Stimulated activated CD8-positive, alpha-beta memory T cell treated with anti-CD3 and anti-CD28 coated beads, Interleukin-2, amount 100 ng/mL, for 48 hours (primary cell): ENCODE data around the gene MED14.

ENCODE experiments used
- DNase-seq, 2 donors: peaks; one replicate each; pipeline ENCODE4 v3.0.0-alpha.2; 2020; ENCODE audit warnings: low read depth in 2 of 2

The MED14 gene

GRCh38 chrX:40729598-40730584 lies 5.5 kb downstream of the MED14 start:
- DNase-seq: no peak

DNA sequence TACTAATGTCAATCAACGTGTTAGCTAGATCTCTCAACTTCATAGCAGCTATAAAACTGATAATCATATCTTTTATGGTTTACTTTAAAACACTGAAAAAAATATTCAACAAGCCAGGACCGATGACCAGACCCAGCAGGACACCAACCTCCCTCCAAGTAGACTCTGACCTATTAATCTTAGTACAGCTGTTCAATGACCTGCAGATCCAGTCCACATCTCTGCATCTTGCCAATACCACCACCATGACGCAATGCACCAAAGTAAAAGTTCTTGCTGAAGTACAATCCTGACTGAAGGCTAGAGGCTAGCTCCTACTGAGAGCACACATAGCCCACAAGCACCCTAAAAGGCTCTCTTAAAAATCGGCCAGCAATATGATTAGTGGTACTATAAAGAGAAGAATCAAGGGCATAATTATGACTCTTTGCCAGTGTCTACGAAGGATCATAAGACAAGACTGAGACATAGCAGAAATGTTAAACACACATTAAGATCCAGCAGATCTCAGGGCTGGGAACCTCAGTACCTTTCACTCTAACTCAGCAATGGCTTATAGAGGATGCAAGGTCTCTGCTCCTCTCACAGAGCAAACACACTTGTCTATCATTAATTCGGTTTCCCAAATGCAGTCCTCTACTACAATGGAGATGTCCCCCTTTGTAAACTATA lies 7.6 kb downstream of the MED14 start:
- no peak for DNase-seq

- DNase-seq: no peak
Measured at GRCh38 chrX:40727093-40727492, 8.2 kb downstream of the MED14 start.

DNA sequence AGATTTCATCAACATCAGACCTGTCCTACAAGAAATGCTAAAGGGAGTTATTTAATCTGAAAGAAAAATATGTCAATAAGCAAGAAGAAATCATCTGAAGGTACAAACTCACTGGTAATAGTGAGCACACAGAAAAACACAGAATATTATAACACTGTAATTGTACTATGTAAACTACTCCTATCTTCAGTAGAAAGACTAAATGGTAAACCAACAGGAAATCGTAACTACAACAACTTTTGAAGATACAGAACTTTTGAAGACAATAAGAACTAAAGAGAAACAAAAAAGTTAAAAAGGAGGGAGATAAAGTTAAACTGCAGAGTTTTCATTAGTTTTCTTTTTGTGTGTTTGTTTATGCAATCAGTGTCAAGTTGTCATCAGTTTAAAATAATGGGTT lies 12.4 kb downstream of the MED14 start:
- no peak for DNase-seq

DNA sequence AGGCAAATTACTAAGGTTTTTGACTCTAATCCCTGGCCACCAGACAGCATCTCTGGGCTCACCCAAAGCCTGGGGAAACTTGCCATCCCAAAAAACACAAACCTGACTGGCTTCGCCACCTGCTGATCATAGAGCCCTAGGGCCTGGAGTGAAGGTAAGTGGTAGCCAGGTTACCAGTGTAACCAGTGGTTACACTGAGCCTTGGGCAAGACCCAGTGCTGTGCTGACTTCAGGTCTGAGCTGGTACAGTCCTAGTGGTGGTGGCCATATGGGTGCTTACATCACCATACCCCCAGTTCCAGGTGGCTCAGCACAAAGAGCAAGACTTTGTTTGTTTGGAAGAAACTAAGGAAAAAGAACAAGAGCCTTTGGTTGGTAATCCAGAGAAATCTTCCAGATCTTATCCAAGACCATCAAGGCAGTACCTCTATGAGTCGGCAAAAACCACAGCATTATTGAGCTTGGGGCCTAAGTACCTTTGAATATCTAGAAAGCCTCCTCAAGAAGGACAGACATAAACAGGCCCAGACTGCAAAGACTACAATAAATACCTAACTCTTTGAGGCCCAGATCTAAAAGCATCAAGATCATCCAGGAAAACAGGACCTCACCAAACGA lies 13.7 kb downstream of the MED14 start:
- DNase-seq: no peak

GRCh38 chrX:40720792-40721191 lies 14.6 kb downstream of the MED14 start:
- DNase-seq: no peak

GRCh38 chrX:40720339-40720738 lies 15.0 kb downstream of the MED14 start:
- no peak for DNase-seq

- DNase-seq: no peak
Measured at GRCh38 chrX:40719731-40720130, 15.6 kb downstream of the MED14 start.

GRCh38 chrX:40719218-40719617 lies 16.1 kb downstream of the MED14 start:
- DNase-seq: no peak

DNA sequence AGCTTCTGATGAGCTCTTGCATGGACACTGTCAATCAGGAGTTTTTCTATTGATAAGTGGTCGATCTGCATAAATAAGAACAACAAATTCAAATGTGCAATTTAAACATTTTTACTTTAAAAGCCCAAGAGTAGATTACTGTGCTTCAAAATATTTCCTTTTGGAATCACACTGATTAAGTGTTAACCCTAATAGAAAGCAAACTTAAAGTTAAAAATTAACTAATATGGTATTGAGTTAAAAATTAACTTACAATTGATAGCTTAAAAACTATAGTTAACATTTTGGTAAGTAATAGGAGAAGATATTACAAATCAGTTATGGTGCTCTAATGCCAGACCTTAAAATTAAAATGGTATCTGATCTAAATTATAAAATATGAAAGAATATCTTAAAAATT lies 25.9 kb downstream of the MED14 start:
- DNase-seq: no peak

DNA sequence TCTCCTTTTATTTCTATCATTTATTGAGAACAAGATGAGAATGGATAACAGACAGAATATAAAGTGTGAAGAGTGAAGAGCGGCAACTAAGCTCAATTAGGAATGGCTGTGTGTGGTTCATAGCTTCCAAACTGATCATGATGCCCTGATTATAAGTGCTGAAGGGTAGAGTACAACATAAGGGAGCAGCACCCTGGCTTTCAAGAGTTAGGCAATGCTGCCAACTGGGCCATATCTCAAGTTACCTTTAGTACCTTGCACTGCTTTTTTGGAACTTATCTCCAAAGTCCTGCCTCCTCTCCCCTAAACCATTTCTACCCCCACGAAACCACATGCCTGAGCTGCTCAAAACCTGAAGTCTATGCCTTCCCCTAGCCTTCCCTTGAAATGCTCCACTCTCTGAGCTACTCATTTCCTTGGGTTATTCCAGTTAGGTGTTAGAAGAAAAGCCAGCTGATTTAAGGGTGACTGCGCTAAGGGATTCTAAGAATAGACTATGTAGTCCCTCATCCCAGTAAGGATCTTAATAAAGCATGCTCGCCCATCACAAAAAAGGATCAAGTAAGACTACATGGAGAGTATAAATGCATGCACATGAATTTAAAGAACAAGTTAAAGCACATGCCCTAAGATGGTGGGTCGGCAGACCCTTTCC lies 29.6 kb downstream of the MED14 start:
- no peak for DNase-seq

DNA sequence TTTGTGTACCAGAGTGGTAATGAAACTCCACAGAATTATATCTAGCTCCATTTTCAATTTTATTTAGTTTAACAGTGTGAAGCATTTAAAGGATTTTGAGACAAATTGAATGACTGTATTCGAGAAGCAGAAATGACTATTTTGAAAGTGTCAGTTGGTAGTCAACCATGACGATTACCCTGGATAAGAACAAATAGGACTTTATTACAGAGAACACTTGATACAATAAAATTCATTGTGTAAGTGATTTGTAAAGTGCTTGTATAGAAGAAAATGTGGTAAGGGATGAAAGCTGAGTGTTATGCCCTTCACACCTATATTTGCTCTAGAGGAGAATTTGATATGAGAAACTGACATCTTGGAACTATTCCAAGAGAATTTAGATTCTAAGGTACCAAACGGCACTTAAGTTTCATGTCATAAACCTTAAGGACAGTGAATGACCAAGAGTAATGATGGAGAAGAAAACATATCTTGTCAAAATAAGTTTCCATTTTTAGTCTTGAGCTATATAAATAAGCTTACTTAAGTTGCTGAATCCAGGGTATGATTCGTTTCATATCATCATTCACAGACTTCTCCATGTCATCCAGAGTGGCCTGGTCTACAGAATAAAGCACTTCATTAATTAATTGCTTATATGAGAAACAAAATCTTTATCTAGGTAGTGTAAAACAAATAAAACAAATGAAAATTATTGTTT lies 34.6 kb downstream of the MED14 start:
- DNase-seq: no peak

- no peak for DNase-seq
Measured at GRCh38 chrX:40698851-40699250, 36.5 kb downstream of the MED14 start.

GRCh38 chrX:40694802-40695201 lies 40.5 kb downstream of the MED14 start:
- no peak for DNase-seq

- DNase-seq: no peak
Measured at GRCh38 chrX:40688929-40689328, 46.4 kb downstream of the MED14 start.

DNA sequence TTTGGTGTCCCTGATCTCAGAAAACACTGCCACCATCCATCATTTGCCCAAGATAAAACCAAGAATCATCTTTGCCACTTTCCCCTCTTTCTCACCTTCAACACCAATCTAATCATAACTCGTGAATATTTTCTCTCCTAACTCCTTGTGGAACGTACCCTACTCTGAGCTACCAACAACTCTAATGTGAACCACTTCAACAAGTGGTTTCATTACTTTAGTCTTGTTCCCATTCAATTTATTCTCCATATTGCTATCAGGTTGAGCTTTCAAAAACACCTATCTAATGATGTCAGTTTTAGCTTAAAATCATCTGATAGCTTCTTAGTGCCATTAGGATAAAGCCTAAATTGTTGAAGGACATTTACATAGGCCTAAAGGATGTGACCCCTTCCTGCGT lies 48.2 kb downstream of the MED14 start:
- no peak for DNase-seq

DNA sequence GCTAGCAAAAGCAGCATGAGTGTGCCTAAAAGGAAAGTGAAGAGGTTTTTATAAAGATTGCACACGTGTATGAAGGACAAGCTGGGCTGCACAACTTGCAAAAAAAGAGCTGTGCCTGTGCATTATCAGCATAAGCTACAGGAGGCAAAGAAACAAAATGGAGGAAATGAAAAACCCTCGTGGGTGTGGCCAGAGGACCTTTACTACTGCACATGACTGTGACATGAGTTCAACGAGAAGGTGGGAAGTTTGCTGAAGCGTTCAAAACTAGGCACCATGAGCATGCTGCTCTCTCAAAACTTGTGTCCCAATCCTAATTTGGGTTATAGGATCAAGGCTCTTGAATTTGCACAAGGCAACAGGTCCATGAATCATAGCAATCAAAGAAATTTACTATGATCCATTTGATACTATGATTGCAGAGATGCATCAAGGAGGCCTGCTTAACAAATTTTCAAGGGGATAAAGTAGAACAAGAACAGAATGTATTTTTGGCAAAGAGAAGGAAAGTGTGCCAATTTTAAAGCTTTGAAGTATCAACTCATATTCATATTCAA lies 49.9 kb downstream of the MED14 start:
- no peak for DNase-seq

DNA sequence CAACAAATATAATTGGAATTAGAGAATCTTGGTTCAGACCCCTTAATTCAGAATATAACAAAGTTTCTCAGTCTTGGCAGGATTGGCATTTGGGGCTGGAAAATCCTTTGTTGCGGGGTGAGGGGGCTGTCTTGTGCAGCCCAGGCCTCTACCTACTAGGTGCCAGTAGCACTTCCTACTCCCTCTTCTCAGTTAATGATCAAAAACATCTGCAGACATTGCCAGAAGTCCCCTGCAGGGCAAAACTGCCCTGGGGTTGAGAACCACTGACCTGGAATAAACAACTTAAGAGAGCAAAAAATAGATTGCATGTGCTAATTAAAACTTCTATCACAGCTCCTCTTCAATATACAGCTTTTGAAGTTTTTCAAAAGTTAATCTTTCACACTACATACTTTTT lies 51.2 kb downstream of the MED14 start:
- DNase-seq: no peak

DNA sequence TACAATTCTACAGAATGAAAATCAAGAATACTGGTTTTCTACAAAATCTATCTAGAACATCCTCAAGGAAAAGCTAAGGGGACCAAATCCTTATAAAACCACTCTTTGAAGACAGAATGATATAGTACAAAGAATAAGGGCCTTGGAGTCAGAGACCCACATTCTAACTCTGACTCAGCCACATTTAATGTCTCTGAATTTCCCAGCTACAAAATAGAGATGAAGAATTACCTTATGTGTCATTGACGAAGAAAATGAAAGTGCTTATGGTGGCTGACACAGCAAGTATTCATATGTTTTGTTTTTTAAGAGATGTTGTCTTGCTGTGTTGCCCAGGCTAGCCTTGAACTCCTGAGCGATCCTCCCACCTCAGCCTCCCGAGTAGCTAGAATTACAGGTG lies 52.1 kb downstream of the MED14 start:
- no peak for DNase-seq

- no peak for DNase-seq
Measured at GRCh38 chrX:40671126-40671525, 64.2 kb downstream of the MED14 start.
